GM10248 (cell line): ENCODE data around the gene TBX5.

Experiments
- CTCF ChIA-PET: fragments of 300-600 bp; sonication (Branson Sonifier 250); formaldehyde crosslinking; extraction: SDS; loops from one replicate; lab custom pipeline; 2021; ENCODE audit warnings: antibody characterized with exemption; lab: Yijun Ruan, JAX
- POLR2A ChIA-PET: fragments of 350-650 bp; sonication (Branson Sonifier 250); formaldehyde crosslinking; extraction: SDS; loops from one replicate; lab custom pipeline; 2020; ENCODE audit warnings: antibody characterized with exemption; lab: Yijun Ruan, JAX
- DNase-seq: peaks from one replicate; pipeline ENCODE4 v3.0.0; 2012; ENCODE audit errors: extremely low spot score
- CTCF ChIP-seq: IDR thresholded peaks from 2 replicates; pipeline ENCODE4 v1.5.1; 2012; ENCODE audit warnings: mild to moderate bottlenecking, low read depth; ENCODE audit errors: extremely low read depth, missing control alignments, control extremely low read depth

TBX5 gene

GRCh38 chr12:114311974-114312373 lies 94.0 kb downstream of the TBX5 start:
- TF ChIP-seq CTCF, result no peak
- ChIA-PET POLR2A (no interaction called here), CTCF (interaction anchor here (1.0 to 1.2 kb wide), 3 partner anchors 8 to 331 kb away, joined by 3 read pairs; no protein-coding TSS in a partner anchor)
- DNase-seq, result no peak

- ChIA-PET POLR2A (no interaction called here), CTCF (interaction anchor here (1.3 kb wide), 1 partner anchor 35 kb away, joined by 3 read pairs; no protein-coding TSS in a partner anchor)
- DNase-seq, result no peak
Observed at GRCh38 chr12:114306646-114307045, 99.3 kb downstream of the TBX5 start.

GRCh38 chr12:114305446-114305845 lies 100.5 kb downstream of the TBX5 start:
- ChIA-PET POLR2A (no interaction called here), CTCF (interaction anchor here (1.5 kb wide), 1 partner anchor 10 kb away, joined by 3 read pairs; no protein-coding TSS in a partner anchor)
- DNase-seq, result no peak
- no peak for TF ChIP-seq CTCF

More at GRCh38 chr12:114306646-114307045, 99.3 kb downstream of the TBX5 start:
- no peak for TF ChIP-seq CTCF
